Measurements from ENCODE around the gene NFATC3. TPM values are rescaled to one million over a fixed set of nuclear protein-coding genes. Genes with fewer than 3 reads are reported as not detected.
A peak's percentile ranks its signal among the peaks of the same experiment; 100 is the strongest.

The NFATC3 gene
- 100 to 1,000 TPM; 111 to 144 (median 116) TPM for total RNA-seq
- 142 TPM for total RNA-seq (2013)
- 70.9 to 209 (median 162) reads per million in 29 experiments for total RNA-seq

- peak within 1 kb of the TSS; percentile 93 to 97 for H3K27ac Mint-ChIP-seq
Observed at GRCh38 chr16:68085259-68086071, at the start of gene NFATC3. Gene NFATC3 (plus strand): TSS chr16:68085370. CDS start chr16:68085682, 312 bp downstream.

GRCh38 chr16:68037841-68038597, 47.2 kb upstream of the NFATC3 start:
- Histone ChIP-seq H3K27ac (ENCODE audit: low read length) (no peak overlapping the region), H3K4me3 (ENCODE audit: control insufficient read depth in 1 of 2, extremely low read depth in 1 of 2, low read length in 1 of 2) (no peak overlapping the region), H3K27me3 (replicated peaks in 1 of 2; ENCODE audit: control insufficient read depth in 2 of 2, extremely low read depth in 1 of 2, insufficient read depth in 2 of 2, low read length in 1 of 2) (no peaks in the 10 kb centered on the region), H3K4me1 (ENCODE audit: control insufficient read depth in 1 of 2, extremely low read depth in 1 of 2, insufficient read depth in 2 of 2, low read length in 2 of 2) (peaks cover 2 to 13% of the 10 kb centered on the region in 2 experiments), H3K36me3 (ENCODE audit: control insufficient read depth in 2 of 2, extremely low read depth in 1 of 2, insufficient read depth in 1 of 2, low read length in 1 of 2) (peaks cover 0 to 10% of the 10 kb centered on the region in 2 donors), H3K9me3 (no peaks in the 10 kb centered on the region)
- peak overlapping the region in 1 of 3 donors; percentile 32 for H3K4me3 Mint-ChIP-seq
- H3K36me3 Mint-ChIP-seq, result peaks cover 7% of the 10 kb centered on the region
- CTCF ChIA-PET, result interaction anchor here in 1 of 2 donors (0.7 to 1.4 kb wide), 3 partner anchors 39 to 331 kb away, joined by 3 to 4 read pairs (median 3); partner anchors contain the start of gene DPEP2
- peak overlapping the region in 1 of 2 donors; percentile 59 for H3K27ac Mint-ChIP-seq
- WGBS (ENCODE audit: insufficient coverage), result 97% methylated on average over 3 of the region's 9 CpGs
- ATAC-seq (replicated peaks in 1 of 4) (no peak), DNase-seq (no peak)
- no peaks in the 10 kb centered on the region for H3K27me3 Mint-ChIP-seq
- peaks cover 5 to 18% (median 9%) of the 10 kb centered on the region in 3 donors for H3K4me1 Mint-ChIP-seq
- POLR2A ChIA-PET, result interaction anchor here in 1 of 2 donors (0.7 kb wide), 1 partner anchor 46 kb away, joined by 9 read pairs; no protein-coding TSS in a partner anchor
- no peaks in the 10 kb centered on the region for H3K9me3 Mint-ChIP-seq

More at GRCh38 chr16:68085259-68086071, at the start of gene NFATC3:
- H3K36me3 Mint-ChIP-seq, result no peaks in the 10 kb centered on the region
- POLR2A ChIA-PET, result interaction anchor here (0.5 to 1.2 kb wide), 9 partner anchors 9 to 547 kb away, joined by 3 to 14 read pairs (median 4); no protein-coding TSS in a partner anchor
- Histone ChIP-seq H3K27ac (ENCODE audit: low read length) (peak within 1 kb of the TSS; percentile 86), H3K4me1 (ENCODE audit: control insufficient read depth in 1 of 2, extremely low read depth in 1 of 2, insufficient read depth in 2 of 2, low read length in 2 of 2) (peaks cover 49 to 51% of the 10 kb centered on the region in 2 experiments), H3K36me3 (ENCODE audit: control insufficient read depth in 2 of 2, extremely low read depth in 1 of 2, insufficient read depth in 1 of 2, low read length in 1 of 2) (no peaks in the 10 kb centered on the region), H3K27me3 (replicated peaks in 1 of 2; ENCODE audit: control insufficient read depth in 2 of 2, extremely low read depth in 1 of 2, insufficient read depth in 2 of 2, low read length in 1 of 2) (no peaks in the 10 kb centered on the region), H3K4me3 (ENCODE audit: control insufficient read depth in 1 of 2, extremely low read depth in 1 of 2, low read length in 1 of 2) (peak within 1 kb of the TSS; percentile 79 to 90), H3K9me3 (no peaks in the 10 kb centered on the region)
- peak within 1 kb of the TSS; percentile 83 to 87 (median 85) for H3K4me3 Mint-ChIP-seq
- peak; percentile 96 to 100 (median 99) for DNase-seq
- no peaks in the 10 kb centered on the region for H3K9me3 Mint-ChIP-seq
- peak; percentile 80 to 87 (median 83) for ATAC-seq (replicated peaks in 1 of 4)
- H3K4me1 Mint-ChIP-seq, result peaks cover 65 to 72% (median 72%) of the 10 kb centered on the region in 3 donors
- CTCF ChIA-PET, result interaction anchor here (0.6 to 2.9 kb wide), 20 partner anchors 8 to 1496 kb away, joined by 3 to 18 read pairs (median 4); partner anchors contain the start of genes PRMT7 (in 1 of the 2), RANBP10 (in 1 of the 2), SLC7A6OS (in 1 of the 2) and TSNAXIP1 (in 1 of the 2)
- under 1% methylated on average over 101 of the region's 104 CpGs for WGBS (ENCODE audit: insufficient coverage)
- H3K27me3 Mint-ChIP-seq, result no peaks in the 10 kb centered on the region

- POLR2A ChIA-PET, result interaction anchor here in 1 of 2 donors (0.6 kb wide), 1 partner anchor 31 kb away, joined by 5 read pairs; no protein-coding TSS in a partner anchor
- Mint-ChIP-seq H3K36me3 (peaks cover 7% of the 10 kb centered on the region), H3K9me3 (no peaks in the 10 kb centered on the region), H3K27ac (peak overlapping the region; percentile 86 to 88), H3K27me3 (no peaks in the 10 kb centered on the region), H3K4me3 (no peak overlapping the region), H3K4me1 (peaks cover 5 to 18% (median 9%) of the 10 kb centered on the region in 3 donors)
- H3K27me3 ChIP-seq (replicated peaks in 1 of 2; ENCODE audit: control insufficient read depth in 2 of 2, extremely low read depth in 1 of 2, insufficient read depth in 2 of 2, low read length in 1 of 2), result no peaks in the 10 kb centered on the region
- 0% methylated on average over 2 of the region's 14 CpGs for WGBS (ENCODE audit: insufficient coverage)
- CTCF ChIA-PET, result interaction anchor here (0.6 to 1.6 kb wide), 38 partner anchors 11 to 520 kb away, joined by 3 to 14 read pairs (median 4); partner anchors contain the start of genes DDX28 (in 1 of the 2), DUS2 (in 1 of the 2), NFATC3 (in 1 of the 2) and NRN1L (in 1 of the 2)
- H3K4me3 ChIP-seq (ENCODE audit: control insufficient read depth in 1 of 2, extremely low read depth in 1 of 2, low read length in 1 of 2), result no peak overlapping the region
- peak; percentile 66 to 95 (median 86) for DNase-seq
- peaks cover 0 to 10% of the 10 kb centered on the region in 2 donors for H3K36me3 ChIP-seq (ENCODE audit: control insufficient read depth in 2 of 2, extremely low read depth in 1 of 2, insufficient read depth in 1 of 2, low read length in 1 of 2)
- no peak overlapping the region for H3K27ac ChIP-seq (ENCODE audit: low read length)
- H3K9me3 ChIP-seq, result no peaks in the 10 kb centered on the region
- ATAC-seq (replicated peaks in 1 of 4), result peak; percentile 98 to 99 (median 98)
- H3K4me1 ChIP-seq (ENCODE audit: control insufficient read depth in 1 of 2, extremely low read depth in 1 of 2, insufficient read depth in 2 of 2, low read length in 2 of 2), result peaks cover 2 to 13% of the 10 kb centered on the region in 2 experiments
Observed at GRCh38 chr16:68040506-68041288, 44.5 kb upstream of the NFATC3 start.

GRCh38 chr16:68041783-68042182, 43.4 kb upstream of the NFATC3 start:
- peaks cover 0 to 10% of the 10 kb centered on the region in 2 donors for H3K36me3 ChIP-seq (ENCODE audit: control insufficient read depth in 2 of 2, extremely low read depth in 1 of 2, insufficient read depth in 1 of 2, low read length in 1 of 2)
- no peak for ATAC-seq (replicated peaks in 1 of 4)
- POLR2A ChIA-PET, result no interaction called here
- H3K4me1 ChIP-seq (ENCODE audit: control insufficient read depth in 1 of 2, extremely low read depth in 1 of 2, insufficient read depth in 2 of 2, low read length in 2 of 2), result peaks cover 2 to 8% of the 10 kb centered on the region in 2 experiments
- no peak overlapping the region for H3K4me3 ChIP-seq (ENCODE audit: control insufficient read depth in 1 of 2, extremely low read depth in 1 of 2, low read length in 1 of 2)
- Mint-ChIP-seq H3K4me1 (peaks cover 10 to 21% (median 12%) of the 10 kb centered on the region in 3 donors), H3K27me3 (no peaks in the 10 kb centered on the region), H3K27ac (no peak overlapping the region), H3K36me3 (peaks cover 9% of the 10 kb centered on the region), H3K4me3 (no peak overlapping the region), H3K9me3 (no peaks in the 10 kb centered on the region)
- H3K9me3 ChIP-seq, result no peaks in the 10 kb centered on the region
- H3K27me3 ChIP-seq (replicated peaks in 1 of 2; ENCODE audit: control insufficient read depth in 2 of 2, extremely low read depth in 1 of 2, insufficient read depth in 2 of 2, low read length in 1 of 2), result no peaks in the 10 kb centered on the region
- no peak overlapping the region for H3K27ac ChIP-seq (ENCODE audit: low read length)
- DNase-seq, result no peak
- no CpG with 5 or more reads among the region's 2 CpGs for WGBS (ENCODE audit: insufficient coverage)
- CTCF ChIA-PET, result interaction anchor here in 1 of 2 donors (0.7 to 1.4 kb wide), 4 partner anchors 10 to 57 kb away, joined by 3 to 6 read pairs (median 4); no protein-coding TSS in a partner anchor

GRCh38 chr16:68046106-68046505, 39.1 kb upstream of the NFATC3 start:
- ChIA-PET CTCF (interaction anchor here in 1 of 2 donors (0.7 kb wide), 1 partner anchor 44 kb away, joined by 4 read pairs; no protein-coding TSS in a partner anchor), POLR2A (no interaction called here)
- WGBS (ENCODE audit: insufficient coverage), result 73% methylated on average over 6 of the region's 7 CpGs
- no peaks in the 10 kb centered on the region for H3K9me3 Mint-ChIP-seq
- no peak for ATAC-seq (replicated peaks in 1 of 4)
- peak overlapping the region; percentile 13 to 23 for H3K27ac Mint-ChIP-seq
- peaks cover 3 to 26% of the 10 kb centered on the region in 2 donors for H3K36me3 ChIP-seq (ENCODE audit: control insufficient read depth in 2 of 2, extremely low read depth in 1 of 2, insufficient read depth in 1 of 2, low read length in 1 of 2)
- no peaks in the 10 kb centered on the region for H3K4me1 ChIP-seq (ENCODE audit: control insufficient read depth in 1 of 2, extremely low read depth in 1 of 2, insufficient read depth in 2 of 2, low read length in 2 of 2)
- H3K9me3 ChIP-seq, result no peaks in the 10 kb centered on the region
- H3K27me3 Mint-ChIP-seq, result no peaks in the 10 kb centered on the region
- peaks cover 29% of the 10 kb centered on the region for H3K36me3 Mint-ChIP-seq
- no peaks in the 10 kb centered on the region for H3K27me3 ChIP-seq (replicated peaks in 1 of 2; ENCODE audit: control insufficient read depth in 2 of 2, extremely low read depth in 1 of 2, insufficient read depth in 2 of 2, low read length in 1 of 2)
- H3K4me3 Mint-ChIP-seq, result no peak overlapping the region
- no peak overlapping the region for H3K4me3 ChIP-seq (ENCODE audit: control insufficient read depth in 1 of 2, extremely low read depth in 1 of 2, low read length in 1 of 2)
- H3K27ac ChIP-seq (ENCODE audit: low read length), result no peak overlapping the region
- no peak for DNase-seq
- peaks cover 4 to 9% (median 5%) of the 10 kb centered on the region in 3 donors for H3K4me1 Mint-ChIP-seq
